ENCODE measurements around the gene GMDS. TPM values are rescaled to one million over a fixed set of nuclear protein-coding genes. Genes with fewer than 3 reads are reported as not detected.

The GMDS gene
- total and polyA plus RNA-seq, 2 donors (not counting 3 experiments of a cell fraction or from before 2014, with no cell fraction given) = 9.8 to 23.5 TPM

- no peak for DNase-seq (ENCODE audit: low read depth, low spot score)
- no peak for FAIRE-seq
- no peaks in the 10 kb centered on the region for H4K20me1 ChIP-seq (replicated peaks; ENCODE audit: control insufficient read depth, extremely low read depth, insufficient read depth, low read length)
- H3K4me3 ChIP-seq (replicated peaks in 1 of 3; ENCODE audit: insufficient read depth in 1 of 3, low read depth in 1 of 3, low read length in 3 of 3) = no peak overlapping the region
- no peak overlapping the region for H2AFZ ChIP-seq (ENCODE audit: low read depth, low read length)
- BruUV-seq (replicated peaks) = no TSS peak
- TF ChIP-seq EZH2 (IDR thresholded peaks at IDR 0.05; ENCODE audit: borderline replicate concordance, low read depth, low read length, severe bottlenecking) = no peak
- TF ChIP-seq MYC (IDR thresholded peaks at IDR 0.05; ENCODE audit: low read depth, low read length) = no peak
- TF ChIP-seq MAX (IDR thresholded peaks at IDR 0.05; ENCODE audit: insufficient read depth, insufficient read length) = no peak
- no peak for TF ChIP-seq FOS (IDR thresholded peaks at IDR 0.05; ENCODE audit: borderline replicate concordance, insufficient read depth, low read length)
- no peak for TF ChIP-seq POLR2AphosphoS5 (IDR thresholded peaks at IDR 0.05; ENCODE audit: insufficient read depth, low read depth, low read length)
- no peak for TF ChIP-seq GATA2 (IDR thresholded peaks at IDR 0.05; ENCODE audit: insufficient read depth, insufficient read length, low read depth, low read length)
- TF ChIP-seq CTCF (IDR thresholded peaks at IDR 0.05; ENCODE audit: extremely low read depth in 1 of 2, insufficient read depth in 1 of 2, low read depth in 1 of 2, low read length in 2 of 2) = no peak
- TF ChIP-seq POLR2A (IDR thresholded peaks at IDR 0.05; ENCODE audit: low read depth, low read length) = no peak
- no peak for TF ChIP-seq JUN (IDR thresholded peaks at IDR 0.05; ENCODE audit: borderline replicate concordance, insufficient read depth, insufficient read length, low read depth)
- no peaks in the 10 kb centered on the region for H3K36me3 ChIP-seq (ENCODE audit: control insufficient read depth in 2 of 2, extremely low read depth in 1 of 2, insufficient read depth in 2 of 2, low read length in 2 of 2)
- H3K27me3 ChIP-seq (ENCODE audit: control insufficient read depth in 2 of 2, insufficient read depth in 2 of 2, low read length in 2 of 2) = no peaks in the 10 kb centered on the region
- no peak overlapping the region for H3K27ac ChIP-seq (ENCODE audit: insufficient read depth, low read depth, low read length)
- H3K9ac ChIP-seq (replicated peaks; ENCODE audit: extremely low read depth, insufficient read depth, low read length) = no peak overlapping the region
- dilution Hi-C loops (cut with MboI; ENCODE audit: extremely low pct_ligation_motif_present, low sequenced_read_pairs) (no loop called here), intact Hi-C loops (cut with micrococcal nuclease) (no loop called here)
- no peak overlapping the region for H3K4me2 ChIP-seq (ENCODE audit: insufficient read depth, low read length)
- H3K9me1 ChIP-seq (replicated peaks; ENCODE audit: control insufficient read depth, extremely low read depth, insufficient read depth, low read length) = no peaks in the 10 kb centered on the region
- ChIA-PET CTCF (no interaction called here), POLR2A (no interaction called here)
- no peaks in the 10 kb centered on the region for H3K4me1 ChIP-seq (ENCODE audit: control insufficient read depth, extremely low read depth, insufficient read depth, low read length)
- no peaks in the 10 kb centered on the region for H3K9me3 ChIP-seq (replicated peaks; ENCODE audit: control insufficient read depth, insufficient read depth, low read length)
- no peaks in the 10 kb centered on the region for H3K79me2 ChIP-seq (ENCODE audit: control insufficient read depth, insufficient read depth, low read length)
These were observed 389.5 kb downstream of the GMDS start for GRCh38 chr6:1855890-1856289.

Measured in endothelial cell of umbilical vein (primary cell).